ENCODE data around the gene C2CD5. TPM values are rescaled to one million over a fixed set of nuclear protein-coding genes. Genes with fewer than 3 reads are reported as not detected.

The C2CD5 gene
- total and polyA plus RNA-seq, 4 donors: 13.4 to 81.2 (median 24.6) TPM

- Histone ChIP-seq H3K9ac (ENCODE audit: insufficient read depth in 1 of 2, low read length in 2 of 2) (no peak overlapping the region), H3K4me1 (ENCODE audit: control insufficient read depth in 5 of 5, insufficient read depth in 5 of 5, low read length in 5 of 5) (no peaks in the 10 kb centered on the region), H3K27me3 (ENCODE audit: control insufficient read depth in 3 of 3, insufficient read depth in 3 of 3, low read length in 2 of 3) (no peaks in the 10 kb centered on the region), H3K4me3 (no peak overlapping the region), H3K27ac (ENCODE audit: low read depth in 1 of 2, low read length in 1 of 2) (no peak overlapping the region), H3K9me3 (ENCODE audit: control insufficient read depth in 4 of 4, insufficient read depth in 3 of 4, low read length in 3 of 4) (no peaks in the 10 kb centered on the region), H3K36me3 (ENCODE audit: control insufficient read depth in 4 of 4, insufficient read depth in 4 of 4, low read length in 4 of 4) (no peaks in the 10 kb centered on the region)
- ATAC-seq (ENCODE audit: insufficient read depth, low FRiP score) (no peak), DNase-seq (peak in 1 of 3 donors; percentile 33)
- TF ChIP-seq CTCF (IDR thresholded peaks at IDR 0.05; ENCODE audit: control extremely low read depth, extremely low read depth): no peak
- 77 to 80% methylated on average over 10 of the region's 10 CpGs for WGBS, 2 donors
Observed at GRCh38 chr12:22437031-22437806, 107.1 kb downstream of the C2CD5 start.

- ATAC-seq (ENCODE audit: insufficient read depth, low FRiP score): no peak
- no peak for TF ChIP-seq CTCF (IDR thresholded peaks at IDR 0.05; ENCODE audit: control extremely low read depth, extremely low read depth)
- Histone ChIP-seq H3K4me3 (no peak overlapping the region), H3K36me3 (ENCODE audit: control insufficient read depth in 4 of 4, insufficient read depth in 4 of 4, low read length in 4 of 4) (no peaks in the 10 kb centered on the region), H3K27me3 (ENCODE audit: control insufficient read depth in 3 of 3, insufficient read depth in 3 of 3, low read length in 2 of 3) (no peaks in the 10 kb centered on the region), H3K9me3 (ENCODE audit: control insufficient read depth in 4 of 4, insufficient read depth in 3 of 4, low read length in 3 of 4) (no peaks in the 10 kb centered on the region), H3K4me1 (ENCODE audit: control insufficient read depth in 5 of 5, insufficient read depth in 5 of 5, low read length in 5 of 5) (peaks cover 0 to 3% (median 0%) of the 10 kb centered on the region in 5 donors), H3K9ac (ENCODE audit: insufficient read depth in 1 of 2, low read length in 2 of 2) (no peak overlapping the region), H3K27ac (ENCODE audit: low read depth in 1 of 2, low read length in 1 of 2) (no peak overlapping the region)
- DNase-seq: no peak
- 87 to 95% methylated on average over 3 of the region's 3 CpGs for WGBS, 2 donors
Observed at GRCh38 chr12:22435583-22435982, 108.8 kb downstream of the C2CD5 start.

- WGBS, 2 donors: 67 to 89% methylated on average over 1 of the region's 1 CpG
- ATAC-seq (ENCODE audit: insufficient read depth, low FRiP score) (no peak), DNase-seq (peak in 1 of 3 donors; percentile 32)
- Histone ChIP-seq H3K9ac (ENCODE audit: insufficient read depth in 1 of 2, low read length in 2 of 2) (no peak overlapping the region), H3K27me3 (ENCODE audit: control insufficient read depth in 3 of 3, insufficient read depth in 3 of 3, low read length in 2 of 3) (no peaks in the 10 kb centered on the region), H3K9me3 (ENCODE audit: control insufficient read depth in 4 of 4, insufficient read depth in 3 of 4, low read length in 3 of 4) (no peaks in the 10 kb centered on the region), H3K4me3 (no peak overlapping the region), H3K4me1 (ENCODE audit: control insufficient read depth in 5 of 5, insufficient read depth in 5 of 5, low read length in 5 of 5) (peaks cover 0 to 3% (median 0%) of the 10 kb centered on the region in 5 donors), H3K36me3 (ENCODE audit: control insufficient read depth in 4 of 4, insufficient read depth in 4 of 4, low read length in 4 of 4) (no peaks in the 10 kb centered on the region), H3K27ac (ENCODE audit: low read depth in 1 of 2, low read length in 1 of 2) (no peak overlapping the region)
- no peak for TF ChIP-seq CTCF (IDR thresholded peaks at IDR 0.05; ENCODE audit: control extremely low read depth, extremely low read depth)
Observed at GRCh38 chr12:22431693-22432251, 112.6 kb downstream of the C2CD5 start.
